ENCODE measurements around the gene RIC3. TPM values are rescaled to one million over a fixed set of nuclear protein-coding genes. Genes with fewer than 3 reads are reported as not detected.
A peak's percentile ranks its signal among the peaks of the same experiment; 100 is the strongest.

Gene RIC3
- total RNA-seq, 1 experiment from 2014 or later = not detected

DNA sequence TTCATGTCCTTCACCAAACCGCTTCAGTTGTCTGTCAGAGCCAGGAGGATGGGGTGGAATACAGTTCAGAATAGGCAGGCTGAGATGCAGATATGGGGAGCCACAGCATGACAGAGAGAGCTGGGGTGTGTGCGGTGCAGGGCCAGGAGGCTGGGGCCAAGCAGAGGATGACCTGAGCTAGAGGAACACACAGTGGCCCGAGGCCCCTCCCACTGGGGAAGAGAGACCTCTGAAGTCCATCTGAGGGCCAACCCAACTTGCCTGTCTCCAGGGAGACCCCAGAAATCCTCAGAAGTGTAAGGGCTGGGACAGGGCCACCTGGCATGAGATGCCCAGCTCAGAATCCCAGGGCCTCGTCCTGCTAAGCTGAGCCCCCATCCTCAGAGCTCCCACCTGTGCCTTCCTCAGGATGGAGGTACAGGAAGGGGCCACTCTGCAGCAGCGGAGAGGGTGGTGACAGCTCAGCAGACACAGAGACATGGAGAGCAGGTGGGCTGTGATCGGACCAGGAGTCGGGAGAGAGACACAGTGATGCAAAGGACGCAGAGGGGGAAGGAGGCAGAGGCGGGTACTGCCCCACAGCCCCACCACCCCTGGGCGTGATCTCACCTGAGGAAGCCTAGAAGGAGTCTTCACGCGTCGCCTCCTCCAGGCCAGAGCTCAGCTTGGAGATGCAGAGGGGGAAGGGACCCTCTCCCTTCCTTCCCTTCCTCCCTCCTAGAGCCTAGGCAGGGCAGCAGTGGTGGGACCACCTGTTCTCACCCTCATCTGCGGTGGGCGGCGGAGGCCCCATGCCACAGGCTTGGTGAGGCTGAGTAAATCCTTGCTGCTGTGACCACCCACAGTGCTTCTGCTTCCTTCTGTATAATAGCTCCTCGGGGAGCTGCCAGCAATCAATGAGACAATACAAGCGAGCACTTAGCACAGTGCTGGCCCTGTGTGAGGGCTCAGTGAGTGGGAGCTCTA, 96.9 kb downstream of the RIC3 start:
- ChIA-PET CTCF (no interaction called here), POLR2A (ENCODE audit: unreplicated experiment) (no interaction called here)
- Histone ChIP-seq H3K4me3 (ENCODE audit: low read length) (no peak overlapping the region), H3K4me2 (ENCODE audit: low read length) (no peak overlapping the region), H3K36me3 (ENCODE audit: low read depth, low read length) (no peaks in the 10 kb centered on the region), H3K4me1 (ENCODE audit: insufficient read depth, low read length) (peaks cover 19% of the 10 kb centered on the region), H3K27ac (ENCODE audit: low read length) (no peak overlapping the region), H3K79me2 (ENCODE audit: low read length) (no peaks in the 10 kb centered on the region), H3K27me3 (ENCODE audit: low read length) (peaks cover 16% of the 10 kb centered on the region), H3F3A (ENCODE audit: low read length, unreplicated experiment) (no peaks in the 10 kb centered on the region), H3K9me3 (ENCODE audit: low read length) (no peaks in the 10 kb centered on the region), H4K20me1 (ENCODE audit: low read length) (no peaks in the 10 kb centered on the region), H3K9me2 (replicated peaks; ENCODE audit: low read length) (no peaks in the 10 kb centered on the region), H2AFZ (ENCODE audit: low read length) (no peak overlapping the region), H3K9ac (ENCODE audit: low read length) (no peak overlapping the region)
- ATAC-seq (no peak), DNase-seq (no peak)
- BruUV-seq (replicated peaks) = no TSS peak
- intact Hi-C loops (cut with micrococcal nuclease) = no loop called here
- TF ChIP-seq EZH2 (IDR thresholded peaks at IDR 0.05; ENCODE audit: low read length, unreplicated experiment) = no peak

DNA sequence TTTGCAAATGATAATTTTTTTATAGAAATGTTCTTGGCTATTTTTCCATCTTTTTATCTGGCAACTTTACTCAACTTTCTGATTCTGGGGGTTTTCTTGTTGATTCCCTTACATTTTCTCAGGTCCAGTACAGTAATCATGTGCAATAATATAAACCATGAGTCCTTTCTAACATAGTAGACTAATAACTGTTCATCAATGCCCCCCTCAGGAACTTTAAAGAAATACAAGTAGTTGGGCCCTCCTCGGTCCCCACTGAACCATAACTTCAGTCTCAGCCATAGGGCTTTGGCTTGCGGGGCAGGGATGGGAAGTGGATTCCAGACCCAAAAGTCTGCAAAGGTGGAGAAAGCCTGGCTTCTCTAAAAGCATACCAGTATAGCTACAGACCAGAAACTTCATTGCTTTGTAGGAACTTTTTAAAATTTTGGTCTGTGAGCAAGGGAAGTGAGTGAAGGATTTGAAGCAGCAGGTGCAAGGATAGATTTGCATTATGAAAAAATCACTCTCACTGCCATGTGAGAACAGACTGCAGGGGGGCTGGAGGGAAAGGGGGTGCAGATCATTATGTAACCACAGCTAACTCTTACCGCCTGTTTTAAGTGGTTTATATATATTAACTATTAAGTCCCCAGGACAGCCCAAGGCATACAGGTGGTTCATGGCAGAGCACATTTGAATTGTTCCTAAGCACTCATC, 98.3 kb downstream of the RIC3 start:
- peaks cover 16% of the 10 kb centered on the region for H3K4me1 ChIP-seq (ENCODE audit: insufficient read depth, low read length)
- no peaks in the 10 kb centered on the region for H3F3A ChIP-seq (ENCODE audit: low read length, unreplicated experiment)
- no peak overlapping the region for H3K4me2 ChIP-seq (ENCODE audit: low read length)
- intact Hi-C loops (cut with micrococcal nuclease) = loop anchor here (1.0 kb wide), 1 partner anchor 37 kb away; no protein-coding TSS in a partner anchor
- H3K27me3 ChIP-seq (ENCODE audit: low read length) = peaks cover 16% of the 10 kb centered on the region
- no peak overlapping the region for H3K4me3 ChIP-seq (ENCODE audit: low read length)
- ChIA-PET POLR2A (ENCODE audit: unreplicated experiment) (no interaction called here), CTCF (no interaction called here)
- no peak overlapping the region for H2AFZ ChIP-seq (ENCODE audit: low read length)
- H3K9me2 ChIP-seq (replicated peaks; ENCODE audit: low read length) = no peaks in the 10 kb centered on the region
- DNase-seq = peak; percentile 50
- BruUV-seq (replicated peaks) = no TSS peak
- no peak overlapping the region for H3K27ac ChIP-seq (ENCODE audit: low read length)
- no peaks in the 10 kb centered on the region for H3K9me3 ChIP-seq (ENCODE audit: low read length)
- no peaks in the 10 kb centered on the region for H4K20me1 ChIP-seq (ENCODE audit: low read length)
- peak; percentile 57 for ATAC-seq
- H3K9ac ChIP-seq (ENCODE audit: low read length) = no peak overlapping the region
- no peaks in the 10 kb centered on the region for H3K36me3 ChIP-seq (ENCODE audit: low read depth, low read length)
- no peaks in the 10 kb centered on the region for H3K79me2 ChIP-seq (ENCODE audit: low read length)
- TF ChIP-seq, protein P1, sequence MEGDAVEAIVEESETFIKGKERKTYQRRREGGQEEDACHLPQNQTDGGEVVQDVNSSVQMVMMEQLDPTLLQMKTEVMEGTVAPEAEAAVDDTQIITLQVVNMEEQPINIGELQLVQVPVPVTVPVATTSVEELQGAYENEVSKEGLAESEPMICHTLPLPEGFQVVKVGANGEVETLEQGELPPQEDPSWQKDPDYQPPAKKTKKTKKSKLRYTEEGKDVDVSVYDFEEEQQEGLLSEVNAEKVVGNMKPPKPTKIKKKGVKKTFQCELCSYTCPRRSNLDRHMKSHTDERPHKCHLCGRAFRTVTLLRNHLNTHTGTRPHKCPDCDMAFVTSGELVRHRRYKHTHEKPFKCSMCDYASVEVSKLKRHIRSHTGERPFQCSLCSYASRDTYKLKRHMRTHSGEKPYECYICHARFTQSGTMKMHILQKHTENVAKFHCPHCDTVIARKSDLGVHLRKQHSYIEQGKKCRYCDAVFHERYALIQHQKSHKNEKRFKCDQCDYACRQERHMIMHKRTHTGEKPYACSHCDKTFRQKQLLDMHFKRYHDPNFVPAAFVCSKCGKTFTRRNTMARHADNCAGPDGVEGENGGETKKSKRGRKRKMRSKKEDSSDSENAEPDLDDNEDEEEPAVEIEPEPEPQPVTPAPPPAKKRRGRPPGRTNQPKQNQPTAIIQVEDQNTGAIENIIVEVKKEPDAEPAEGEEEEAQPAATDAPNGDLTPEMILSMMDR (conservative IDR thresholded peaks at IDR 0.05; ENCODE audit: low read depth, low read length) = peak; percentile 58
- TF ChIP-seq EZH2phosphoT487 (IDR thresholded peaks at IDR 0.05; ENCODE audit: borderline replicate concordance, low read length) (no peak), EZH2 (IDR thresholded peaks at IDR 0.05; ENCODE audit: low read length, unreplicated experiment) (no peak)

DNA sequence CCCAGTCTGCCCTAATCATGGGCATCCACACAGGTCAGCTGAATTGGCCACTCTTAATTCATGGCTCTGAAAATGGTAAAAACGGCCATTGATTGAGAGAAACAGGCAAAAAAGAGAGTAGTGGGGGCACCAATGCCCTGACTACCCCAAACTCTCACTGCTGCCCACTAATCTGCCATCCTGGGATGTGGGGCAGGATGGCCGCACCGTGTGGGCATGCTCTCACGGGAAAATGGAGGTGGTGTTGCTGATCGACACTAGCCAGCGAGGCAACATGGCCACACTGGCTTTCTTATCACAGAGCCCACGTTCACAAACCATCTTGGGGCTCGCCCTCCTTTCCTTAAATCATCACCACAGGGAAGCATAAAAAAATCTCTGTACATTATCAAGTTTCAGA, 99.1 kb downstream of the RIC3 start:
- no peaks in the 10 kb centered on the region for H3K79me2 ChIP-seq (ENCODE audit: low read length)
- H3K27ac ChIP-seq (ENCODE audit: low read length) = no peak overlapping the region
- H3K9ac ChIP-seq (ENCODE audit: low read length) = no peak overlapping the region

More for the DNA sequence above, 99.1 kb downstream of the RIC3 start:
- ATAC-seq (no peak), DNase-seq (no peak)
- H3K9me3 ChIP-seq (ENCODE audit: low read length) = no peaks in the 10 kb centered on the region
- no peaks in the 10 kb centered on the region for H4K20me1 ChIP-seq (ENCODE audit: low read length)
- H3K4me3 ChIP-seq (ENCODE audit: low read length) = no peak overlapping the region
- H3K9me2 ChIP-seq (replicated peaks; ENCODE audit: low read length) = no peaks in the 10 kb centered on the region
- no peak for TF ChIP-seq EZH2 (IDR thresholded peaks at IDR 0.05; ENCODE audit: low read length, unreplicated experiment)
- TF ChIP-seq, protein P1 (conservative IDR thresholded peaks at IDR 0.05; ENCODE audit: low read depth, low read length) = no peak
- no peak for TF ChIP-seq EZH2phosphoT487 (IDR thresholded peaks at IDR 0.05; ENCODE audit: borderline replicate concordance, low read length)
- H3K36me3 ChIP-seq (ENCODE audit: low read depth, low read length) = no peaks in the 10 kb centered on the region
- intact Hi-C loops (cut with micrococcal nuclease) = loop anchor here (1.0 kb wide), 1 partner anchor 36 kb away; no protein-coding TSS in a partner anchor
- BruUV-seq (replicated peaks) = no TSS peak
- H3K27me3 ChIP-seq (ENCODE audit: low read length) = peaks cover 16% of the 10 kb centered on the region
- POLR2A ChIA-PET (ENCODE audit: unreplicated experiment) = no interaction called here
- H2AFZ ChIP-seq (ENCODE audit: low read length) = no peak overlapping the region
- H3K4me2 ChIP-seq (ENCODE audit: low read length) = no peak overlapping the region
- no peaks in the 10 kb centered on the region for H3F3A ChIP-seq (ENCODE audit: low read length, unreplicated experiment)
- peaks cover 11% of the 10 kb centered on the region for H3K4me1 ChIP-seq (ENCODE audit: insufficient read depth, low read length)
- CTCF ChIA-PET = no interaction called here
